ENCODE measurements around the gene ELF1.

The ELF1 gene

GRCh38 chr13:41028051-41028450 lies 8.9 kb upstream of the ELF1 start:
- no peak overlapping the region for H3K9ac ChIP-seq (ENCODE audit: low read depth, low read length)
- no peaks in the 10 kb centered on the region for H3K4me1 ChIP-seq (ENCODE audit: insufficient read depth, low read length)
- no peaks in the 10 kb centered on the region for H3K9me3 ChIP-seq (ENCODE audit: control insufficient read depth, insufficient read depth, low read length)
- no peaks in the 10 kb centered on the region for H3K36me3 ChIP-seq (ENCODE audit: insufficient read depth, low read length)

- no peaks in the 10 kb centered on the region for H3K9me3 ChIP-seq (ENCODE audit: control insufficient read depth, insufficient read depth, low read length)
- H3K4me1 ChIP-seq (ENCODE audit: insufficient read depth, low read length), result no peaks in the 10 kb centered on the region
- H3K9ac ChIP-seq (ENCODE audit: low read depth, low read length), result no peak overlapping the region
These were observed 7.7 kb upstream of the ELF1 start for GRCh38 chr13:41026788-41027187.

GRCh38 chr13:41025518-41025917 lies 6.4 kb upstream of the ELF1 start:
- Histone ChIP-seq H3K36me3 (ENCODE audit: insufficient read depth, low read length) (no peaks in the 10 kb centered on the region), H3K9ac (ENCODE audit: low read depth, low read length) (no peak overlapping the region), H3K4me1 (ENCODE audit: insufficient read depth, low read length) (no peaks in the 10 kb centered on the region), H3K9me3 (ENCODE audit: control insufficient read depth, insufficient read depth, low read length) (no peaks in the 10 kb centered on the region)

More at GRCh38 chr13:41026788-41027187, 7.7 kb upstream of the ELF1 start:
- no peaks in the 10 kb centered on the region for H3K36me3 ChIP-seq (ENCODE audit: insufficient read depth, low read length)

- H3K9me3 ChIP-seq (ENCODE audit: control insufficient read depth, insufficient read depth, low read length), result no peaks in the 10 kb centered on the region
- H3K9ac ChIP-seq (ENCODE audit: low read depth, low read length), result no peak overlapping the region
- peaks cover 20% of the 10 kb centered on the region; the same call in 1 of the 2 replicates for H3K4me1 ChIP-seq (ENCODE audit: insufficient read depth, low read length)
- no peaks in the 10 kb centered on the region for H3K36me3 ChIP-seq (ENCODE audit: insufficient read depth, low read length)
These were observed 647 bp upstream of the ELF1 start for GRCh38 chr13:41019578-41020347.

- H3K9ac ChIP-seq (ENCODE audit: low read depth, low read length), result peak overlapping the region; percentile 18; the same call in 1 of the 2 replicates
- H3K36me3 ChIP-seq (ENCODE audit: insufficient read depth, low read length), result no peaks in the 10 kb centered on the region
- no peaks in the 10 kb centered on the region for H3K9me3 ChIP-seq (ENCODE audit: control insufficient read depth, insufficient read depth, low read length)
- peaks cover 20% of the 10 kb centered on the region; the same call in 1 of the 2 replicates for H3K4me1 ChIP-seq (ENCODE audit: insufficient read depth, low read length)
These were observed 541 bp downstream of the ELF1 start for GRCh38 chr13:41018602-41018948.

- Histone ChIP-seq H3K4me1 (ENCODE audit: insufficient read depth, low read length) (peaks cover 20% of the 10 kb centered on the region; the same call in 1 of the 2 replicates), H3K9me3 (ENCODE audit: control insufficient read depth, insufficient read depth, low read length) (no peaks in the 10 kb centered on the region), H3K36me3 (ENCODE audit: insufficient read depth, low read length) (no peaks in the 10 kb centered on the region), H3K9ac (ENCODE audit: low read depth, low read length) (no peak overlapping the region; the same call in 1 of the 2 replicates)
These were observed 1.1 kb downstream of the ELF1 start for GRCh38 chr13:41017817-41018601.

GRCh38 chr13:41017159-41017558 lies 2.0 kb downstream of the ELF1 start:
- Histone ChIP-seq H3K36me3 (ENCODE audit: insufficient read depth, low read length) (no peaks in the 10 kb centered on the region), H3K9ac (ENCODE audit: low read depth, low read length) (no peak overlapping the region), H3K9me3 (ENCODE audit: control insufficient read depth, insufficient read depth, low read length) (no peaks in the 10 kb centered on the region), H3K4me1 (ENCODE audit: insufficient read depth, low read length) (peaks cover 20% of the 10 kb centered on the region; the same call in 1 of the 2 replicates)

- no peak overlapping the region for H3K9ac ChIP-seq (ENCODE audit: low read depth, low read length)
- H3K4me1 ChIP-seq (ENCODE audit: insufficient read depth, low read length), result peaks cover 20% of the 10 kb centered on the region; the same call in 1 of the 2 replicates
- no peaks in the 10 kb centered on the region for H3K36me3 ChIP-seq (ENCODE audit: insufficient read depth, low read length)
- H3K9me3 ChIP-seq (ENCODE audit: control insufficient read depth, insufficient read depth, low read length), result no peaks in the 10 kb centered on the region
These were observed 3.2 kb downstream of the ELF1 start for GRCh38 chr13:41015920-41016319.

GRCh38 chr13:41013835-41014234 lies 5.3 kb downstream of the ELF1 start:
- no peaks in the 10 kb centered on the region for H3K36me3 ChIP-seq (ENCODE audit: insufficient read depth, low read length)
- H3K9me3 ChIP-seq (ENCODE audit: control insufficient read depth, insufficient read depth, low read length), result no peaks in the 10 kb centered on the region
- peaks cover 16% of the 10 kb centered on the region; the same call in 1 of the 2 replicates for H3K4me1 ChIP-seq (ENCODE audit: insufficient read depth, low read length)
- no peak overlapping the region for H3K9ac ChIP-seq (ENCODE audit: low read depth, low read length)

- Histone ChIP-seq H3K36me3 (ENCODE audit: insufficient read depth, low read length) (no peaks in the 10 kb centered on the region), H3K9me3 (ENCODE audit: control insufficient read depth, insufficient read depth, low read length) (no peaks in the 10 kb centered on the region), H3K9ac (ENCODE audit: low read depth, low read length) (no peak overlapping the region), H3K4me1 (ENCODE audit: insufficient read depth, low read length) (peaks cover 17% of the 10 kb centered on the region)
These were observed 6.6 kb downstream of the ELF1 start for GRCh38 chr13:41012536-41012935.

- Histone ChIP-seq H3K9ac (ENCODE audit: low read depth, low read length) (no peak overlapping the region), H3K4me1 (ENCODE audit: insufficient read depth, low read length) (peaks cover 19% of the 10 kb centered on the region), H3K36me3 (ENCODE audit: insufficient read depth, low read length) (no peaks in the 10 kb centered on the region)
These were observed 7.6 kb downstream of the ELF1 start for GRCh38 chr13:41011382-41011956.

GRCh38 chr13:41008349-41008980 lies 10.7 kb downstream of the ELF1 start:
- Histone ChIP-seq H3K36me3 (ENCODE audit: insufficient read depth, low read length) (no peaks in the 10 kb centered on the region), H3K9me3 (ENCODE audit: control insufficient read depth, insufficient read depth, low read length) (no peaks in the 10 kb centered on the region), H3K9ac (ENCODE audit: low read depth, low read length) (no peak overlapping the region), H3K4me1 (ENCODE audit: insufficient read depth, low read length) (peaks cover 11% of the 10 kb centered on the region)

More at GRCh38 chr13:41011382-41011956, 7.6 kb downstream of the ELF1 start:
- H3K9me3 ChIP-seq (ENCODE audit: control insufficient read depth, insufficient read depth, low read length), result no peaks in the 10 kb centered on the region

- peaks cover 11% of the 10 kb centered on the region for H3K4me1 ChIP-seq (ENCODE audit: insufficient read depth, low read length)
- no peaks in the 10 kb centered on the region for H3K9me3 ChIP-seq (ENCODE audit: control insufficient read depth, insufficient read depth, low read length)
- H3K9ac ChIP-seq (ENCODE audit: low read depth, low read length), result no peak overlapping the region
- no peaks in the 10 kb centered on the region for H3K36me3 ChIP-seq (ENCODE audit: insufficient read depth, low read length)
These were observed 11.4 kb downstream of the ELF1 start for GRCh38 chr13:41007744-41008128.
